ENCODE results near the gene OS9. TPM values are rescaled to one million over a fixed set of nuclear protein-coding genes. Genes with fewer than 3 reads are reported as not detected.

The OS9 gene
- total RNA-seq, 2 donors from 2014 or later, result 203 to 209 TPM

DNA sequence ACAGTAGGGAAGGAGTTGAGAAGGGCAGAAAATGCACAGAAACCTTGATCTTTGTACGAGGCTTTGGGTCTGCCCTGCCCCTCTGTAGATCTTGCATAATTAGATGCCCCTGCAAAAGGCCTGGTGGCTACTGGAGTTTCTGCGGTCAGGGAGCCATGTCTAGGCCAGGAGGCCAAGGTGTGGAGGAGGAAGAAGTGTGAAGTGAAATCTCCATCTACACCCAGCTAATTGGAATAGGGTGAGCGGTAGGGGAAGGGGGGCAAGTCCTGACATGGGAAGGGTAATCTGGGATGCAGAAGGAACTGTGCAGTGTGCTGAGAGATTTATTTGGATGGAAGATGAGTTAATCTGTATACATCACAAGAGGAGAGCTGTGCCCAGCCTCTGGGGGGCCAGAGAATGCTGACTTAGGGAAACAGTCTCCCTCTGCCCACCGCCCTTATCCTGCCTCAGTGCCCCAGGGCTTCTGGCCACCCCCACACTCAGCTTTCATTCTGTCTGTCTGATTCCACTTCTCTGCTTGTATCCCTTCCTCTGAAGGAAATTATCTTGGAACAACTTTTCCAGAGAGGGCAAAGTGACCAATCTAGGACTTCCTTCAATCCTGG is 67.6 kb downstream of the OS9 start:
- no peak for ATAC-seq
- Mint-ChIP-seq H3K27ac (no peak overlapping the region), H3K4me1 (ENCODE audit: low read depth in 2 of 2) (peaks cover 34 to 47% of the 10 kb centered on the region in 2 donors), H3K27me3 (peaks cover 9 to 17% of the 10 kb centered on the region in 2 donors), H3K36me3 (no peaks in the 10 kb centered on the region), H3K9me3 (no peaks in the 10 kb centered on the region), H3K4me3 (no peak overlapping the region)
- no peak for DNase-seq (ENCODE audit: low spot score)

DNA sequence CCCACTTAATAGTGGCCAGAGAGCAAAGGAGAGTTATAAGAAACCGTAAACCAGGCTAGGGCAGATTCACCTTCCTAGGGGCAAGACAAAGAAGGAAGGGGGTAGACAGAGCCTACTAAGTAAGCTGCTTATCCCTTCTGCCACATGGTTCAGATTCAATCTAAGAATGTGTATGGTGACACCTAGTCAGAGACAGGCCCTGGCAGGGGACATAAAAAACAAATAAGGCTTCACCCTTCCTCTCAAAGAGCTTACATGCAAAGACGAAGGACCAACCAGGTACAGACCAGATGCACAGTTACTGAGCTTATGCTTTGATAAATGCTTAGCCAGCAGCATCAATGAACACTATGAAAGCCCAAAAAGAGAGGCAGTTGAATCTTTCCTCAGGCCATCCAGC is 68.5 kb downstream of the OS9 start:
- ATAC-seq, result no peak
- Mint-ChIP-seq H3K36me3 (no peaks in the 10 kb centered on the region), H3K9me3 (no peaks in the 10 kb centered on the region), H3K4me3 (no peak overlapping the region), H3K27ac (no peak overlapping the region), H3K4me1 (ENCODE audit: low read depth in 2 of 2) (peaks cover 32 to 49% of the 10 kb centered on the region in 2 donors), H3K27me3 (peaks cover 12 to 21% of the 10 kb centered on the region in 2 donors)
- no peak for DNase-seq (ENCODE audit: low spot score)

DNA sequence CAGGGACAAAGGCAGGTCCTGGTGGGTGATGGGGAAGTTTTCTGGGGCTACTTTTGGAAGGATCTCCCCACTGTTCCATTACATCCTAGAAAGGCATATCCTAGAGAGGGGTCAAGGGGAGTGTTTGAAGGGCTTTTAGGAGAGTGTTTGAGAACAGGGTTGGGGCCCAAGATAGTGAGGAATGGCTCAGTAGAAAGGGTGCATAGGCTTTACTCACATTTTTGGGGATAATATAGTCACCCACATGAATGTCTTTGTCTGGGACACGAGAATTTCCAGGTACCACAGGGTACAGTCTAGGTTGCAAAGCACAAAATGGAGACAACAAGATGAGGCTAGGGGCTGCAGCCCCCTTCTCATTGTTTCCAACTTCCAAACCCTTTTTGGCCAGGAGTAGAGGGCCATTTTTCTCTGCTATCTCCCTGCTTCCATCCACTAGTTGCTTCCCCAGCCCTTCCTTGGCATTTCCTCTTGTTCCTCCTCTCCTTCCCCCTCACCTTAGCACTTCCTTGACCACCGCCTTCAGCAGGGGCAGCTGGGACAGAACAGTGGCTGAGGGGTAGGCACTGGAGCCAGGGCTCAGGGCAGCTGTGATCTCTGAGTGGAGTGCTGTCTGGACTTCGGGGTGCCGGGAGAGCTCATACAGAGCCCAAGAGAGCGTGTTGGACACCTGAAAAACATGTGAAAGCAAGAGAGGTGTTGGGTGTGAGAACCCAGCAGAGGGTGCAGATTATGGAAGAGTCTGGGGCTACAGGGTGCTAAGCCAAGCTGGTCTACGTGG is 70.1 kb downstream of the OS9 start:
- H3K36me3 Mint-ChIP-seq, result no peaks in the 10 kb centered on the region
- H3K9me3 Mint-ChIP-seq, result no peaks in the 10 kb centered on the region
- H3K4me3 Mint-ChIP-seq, result peak overlapping the region; percentile 84
- no peak overlapping the region for H3K27ac Mint-ChIP-seq
- ATAC-seq (no peak), DNase-seq (ENCODE audit: low spot score) (no peak)
- peaks cover 12 to 21% of the 10 kb centered on the region in 2 donors for H3K27me3 Mint-ChIP-seq
- peaks cover 28 to 46% of the 10 kb centered on the region in 2 donors for H3K4me1 Mint-ChIP-seq (ENCODE audit: low read depth in 2 of 2)

DNA sequence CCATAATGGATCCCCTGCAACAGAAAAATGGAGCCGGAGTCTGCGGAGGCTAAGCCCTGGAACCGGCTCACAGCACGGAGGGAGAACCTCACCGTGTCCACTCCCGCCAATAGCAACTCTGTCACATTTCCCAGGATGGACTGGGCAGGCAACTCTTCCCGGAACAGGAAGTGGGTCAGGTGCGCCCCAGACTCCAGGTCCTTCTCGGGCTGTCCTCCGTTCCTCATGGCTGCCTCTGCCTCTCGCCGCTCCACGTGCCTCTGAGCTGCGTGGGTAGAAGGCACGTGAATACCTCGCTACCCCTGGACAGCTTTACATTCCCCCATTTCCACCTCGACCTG is 70.7 kb downstream of the OS9 start:
- ATAC-seq (peak in 1 of 2 donors; percentile 6), DNase-seq (ENCODE audit: low spot score) (no peak)
- no peaks in the 10 kb centered on the region for H3K9me3 Mint-ChIP-seq
- peaks cover 28 to 44% of the 10 kb centered on the region in 2 donors for H3K4me1 Mint-ChIP-seq (ENCODE audit: low read depth in 2 of 2)
- H3K4me3 Mint-ChIP-seq, result peak overlapping the region; percentile 84
- peak overlapping the region in 1 of 2 donors; percentile 71 for H3K27ac Mint-ChIP-seq
- peaks cover 12 to 21% of the 10 kb centered on the region in 2 donors for H3K27me3 Mint-ChIP-seq
- no peaks in the 10 kb centered on the region for H3K36me3 Mint-ChIP-seq

DNA sequence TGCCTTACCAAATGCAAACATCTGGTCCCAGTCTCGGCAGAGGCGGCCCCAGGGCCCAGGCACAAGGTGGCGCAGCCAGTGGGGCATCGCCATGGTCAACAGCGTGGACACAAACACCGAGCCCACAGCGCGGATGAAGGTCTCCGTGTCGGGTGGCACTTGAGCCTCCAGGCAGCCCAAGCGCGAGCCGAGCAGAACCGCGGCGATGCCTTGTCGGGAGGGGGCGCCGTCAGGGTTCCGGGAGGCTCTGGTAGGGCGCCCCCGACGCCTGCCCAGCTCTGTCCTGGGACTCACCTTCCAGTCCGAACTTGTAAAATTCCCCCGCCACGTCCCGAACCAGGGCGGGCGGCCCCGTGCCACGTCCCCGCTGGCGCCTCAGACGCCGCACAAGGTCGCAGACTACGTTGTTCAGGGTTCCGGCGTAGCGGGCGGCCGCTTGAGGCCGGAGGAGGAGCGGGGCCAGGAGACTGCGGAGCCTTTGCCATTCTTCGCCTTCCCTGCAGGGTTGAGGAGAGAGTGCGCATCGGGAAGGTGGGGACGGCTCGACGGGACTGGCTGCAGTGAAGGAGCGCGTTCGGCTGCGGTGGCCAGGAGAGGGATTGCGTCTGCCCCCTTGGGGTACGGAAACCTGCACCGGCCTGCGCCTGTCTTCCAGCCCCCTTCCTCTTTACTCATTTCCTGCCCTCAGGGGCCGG is 71.2 kb downstream of the OS9 start:
- no peaks in the 10 kb centered on the region for H3K9me3 Mint-ChIP-seq
- ATAC-seq (peak; percentile 80 to 87), DNase-seq (ENCODE audit: low spot score) (peak; percentile 74)
- peak overlapping the region in 1 of 2 donors; percentile 71 for H3K27ac Mint-ChIP-seq
- H3K4me1 Mint-ChIP-seq (ENCODE audit: low read depth in 2 of 2), result peaks cover 33 to 46% of the 10 kb centered on the region in 2 donors
- H3K4me3 Mint-ChIP-seq, result peak overlapping the region; percentile 84
- H3K27me3 Mint-ChIP-seq, result peaks cover 12 to 21% of the 10 kb centered on the region in 2 donors
- H3K36me3 Mint-ChIP-seq, result no peaks in the 10 kb centered on the region

DNA sequence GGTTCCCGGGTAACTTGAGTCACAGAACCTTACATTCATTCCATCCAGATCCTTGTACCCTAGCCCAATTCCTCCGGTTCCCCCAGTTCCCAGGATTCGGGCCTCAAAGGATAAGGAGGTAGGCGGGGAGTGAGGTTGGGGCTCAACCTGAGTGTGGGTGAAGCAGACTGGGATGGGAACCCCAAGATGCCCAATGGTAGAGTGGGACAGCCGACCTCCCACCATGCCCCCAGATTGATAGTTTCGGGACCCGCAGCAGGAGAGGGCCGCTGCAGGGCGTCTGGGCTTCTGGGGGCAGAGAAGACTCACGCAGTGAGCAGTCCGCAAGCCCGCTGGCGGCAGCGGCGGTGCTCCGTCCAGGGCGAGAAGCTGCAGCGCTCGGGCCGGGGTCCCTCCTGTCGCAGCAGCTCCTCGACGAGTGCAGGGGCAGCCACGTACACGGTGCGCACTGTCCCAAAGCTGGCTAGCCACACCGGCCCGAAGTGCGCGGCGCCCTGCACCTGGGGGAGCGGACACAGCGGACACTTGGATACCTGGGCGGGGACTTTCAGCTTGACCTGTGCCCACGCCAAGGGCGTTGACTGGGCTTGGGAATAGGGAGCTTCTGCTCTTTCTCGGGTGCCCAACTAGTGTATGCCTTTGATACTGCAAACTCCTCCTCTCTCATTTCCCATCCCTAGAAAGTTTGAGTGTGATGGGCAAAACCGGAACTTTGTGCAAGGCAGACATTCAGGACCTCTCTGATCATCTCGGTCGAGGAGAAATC is 71.9 kb downstream of the OS9 start:
- H3K36me3 Mint-ChIP-seq, result no peaks in the 10 kb centered on the region
- H3K4me1 Mint-ChIP-seq (ENCODE audit: low read depth in 2 of 2), result peaks cover 40 to 51% of the 10 kb centered on the region in 2 donors
- peak; percentile 16 to 22 for ATAC-seq
- no peak for DNase-seq (ENCODE audit: low spot score)
- H3K27me3 Mint-ChIP-seq, result peaks cover 12 to 21% of the 10 kb centered on the region in 2 donors
- peak overlapping the region in 1 of 2 donors; percentile 71 for H3K27ac Mint-ChIP-seq
- H3K9me3 Mint-ChIP-seq, result no peaks in the 10 kb centered on the region
- peak overlapping the region; percentile 84 for H3K4me3 Mint-ChIP-seq

DNA sequence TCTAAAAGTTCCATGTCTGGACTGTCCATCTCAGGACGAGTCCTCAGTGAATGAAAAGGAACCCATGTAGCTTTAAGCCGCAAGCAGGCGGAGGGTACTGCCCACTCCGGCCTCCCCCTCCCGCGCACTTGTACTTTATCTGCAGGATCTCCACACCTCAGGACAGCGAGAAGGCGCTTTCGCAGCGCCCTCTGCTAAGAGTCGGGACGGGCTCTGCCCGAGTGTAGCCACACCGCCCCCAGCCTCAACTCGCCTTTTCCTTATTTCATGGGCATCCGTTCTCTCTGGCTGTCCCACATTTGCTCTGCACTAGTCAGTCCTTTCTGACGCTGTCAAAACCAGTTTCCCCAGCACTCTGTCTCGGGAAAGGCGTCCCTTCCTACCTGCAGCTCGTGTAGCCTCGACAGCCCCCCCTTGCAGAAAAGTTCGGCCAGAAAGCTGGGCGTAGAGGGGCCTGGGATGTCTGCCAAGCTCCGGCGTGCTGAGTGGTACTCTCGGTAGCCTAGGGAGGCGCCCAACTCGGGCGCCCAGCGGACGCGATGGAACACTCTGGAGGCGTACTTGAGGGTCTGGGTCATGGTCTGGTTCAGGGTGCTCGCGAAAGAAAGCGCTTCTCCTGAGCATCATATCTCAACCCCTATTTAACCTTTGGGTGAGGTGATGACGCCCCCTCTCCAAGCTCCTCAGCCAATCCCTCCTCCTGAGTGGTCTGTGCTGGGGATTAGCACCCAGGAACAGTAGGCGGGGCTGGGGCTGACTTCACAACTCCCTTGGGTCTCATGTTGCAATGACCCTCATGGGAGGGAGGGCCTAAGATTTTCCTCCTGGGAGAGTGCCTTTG is 72.8 kb downstream of the OS9 start, which contains the start of gene CYP27B1:
Gene CYP27B1 (minus strand): TSS at position 615 of the 841 bp plus-strand sequence. CDS start 37 bp downstream, at position 578.
- H3K36me3 Mint-ChIP-seq, result no peaks in the 10 kb centered on the region
- no peaks in the 10 kb centered on the region for H3K9me3 Mint-ChIP-seq
- peak within 1 kb of the TSS; percentile 74 for H3K4me3 Mint-ChIP-seq
- peaks cover 49 to 53% of the 10 kb centered on the region in 2 donors for H3K4me1 Mint-ChIP-seq (ENCODE audit: low read depth in 2 of 2)
- ATAC-seq (peak; percentile 37), DNase-seq (ENCODE audit: low spot score) (no peak)
- H3K27ac Mint-ChIP-seq, result peak within 1 kb of the TSS in 1 of 2 donors; percentile 70
- H3K27me3 Mint-ChIP-seq, result peaks cover 12 to 21% of the 10 kb centered on the region in 2 donors

DNA sequence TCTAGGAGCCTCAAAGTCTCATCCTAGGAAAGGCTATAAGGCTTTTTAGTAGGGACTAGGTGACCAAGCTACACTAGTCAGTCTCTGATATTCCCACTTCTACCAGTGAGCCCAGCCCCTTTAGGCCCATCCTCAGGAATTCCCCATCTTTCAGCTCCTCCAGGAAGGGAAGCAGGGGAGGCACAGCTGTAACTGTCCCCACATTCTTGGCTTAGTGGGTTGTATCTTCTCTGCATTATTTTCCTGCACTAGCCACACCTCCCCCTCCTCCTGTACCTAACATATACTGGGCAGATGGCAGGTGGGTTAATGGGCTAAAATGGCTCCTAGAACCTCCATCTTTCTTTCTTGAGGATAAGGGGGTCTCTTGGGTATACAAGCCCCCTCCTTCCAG is 73.4 kb downstream of the OS9 start:
- Mint-ChIP-seq H3K4me1 (ENCODE audit: low read depth in 2 of 2) (peaks cover 52 to 56% of the 10 kb centered on the region in 2 donors), H3K9me3 (no peaks in the 10 kb centered on the region), H3K27ac (no peak overlapping the region), H3K36me3 (no peaks in the 10 kb centered on the region), H3K4me3 (no peak overlapping the region), H3K27me3 (peaks cover 12 to 21% of the 10 kb centered on the region in 2 donors)
- no peak for DNase-seq (ENCODE audit: low spot score)
- ATAC-seq, result no peak

DNA sequence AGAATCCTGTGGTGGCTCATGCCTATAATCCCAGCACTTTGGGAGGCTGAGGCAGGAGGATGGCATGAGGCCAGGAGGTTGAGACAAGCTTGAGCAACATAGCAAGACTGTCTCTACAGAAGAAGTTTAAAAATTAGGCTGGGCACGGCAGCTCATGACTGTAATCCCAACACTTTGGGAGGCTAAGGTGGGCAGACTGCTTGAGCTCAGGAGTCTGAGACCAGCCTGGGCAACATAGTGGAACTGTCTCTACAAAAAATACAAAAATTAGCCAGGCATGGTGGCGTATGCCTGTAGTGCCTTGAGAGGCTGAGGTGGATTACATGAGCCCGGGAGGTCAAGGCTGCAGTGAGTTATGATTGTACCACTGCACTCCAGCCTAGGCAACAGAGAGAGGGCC is 73.9 kb downstream of the OS9 start:
- ATAC-seq (no peak), DNase-seq (ENCODE audit: low spot score) (no peak)
- no peak overlapping the region for H3K27ac Mint-ChIP-seq
- peaks cover 12 to 21% of the 10 kb centered on the region in 2 donors for H3K27me3 Mint-ChIP-seq
- no peak overlapping the region for H3K4me3 Mint-ChIP-seq
- peaks cover 55 to 58% of the 10 kb centered on the region in 2 donors for H3K4me1 Mint-ChIP-seq (ENCODE audit: low read depth in 2 of 2)
- H3K36me3 Mint-ChIP-seq, result no peaks in the 10 kb centered on the region
- H3K9me3 Mint-ChIP-seq, result no peaks in the 10 kb centered on the region

DNA sequence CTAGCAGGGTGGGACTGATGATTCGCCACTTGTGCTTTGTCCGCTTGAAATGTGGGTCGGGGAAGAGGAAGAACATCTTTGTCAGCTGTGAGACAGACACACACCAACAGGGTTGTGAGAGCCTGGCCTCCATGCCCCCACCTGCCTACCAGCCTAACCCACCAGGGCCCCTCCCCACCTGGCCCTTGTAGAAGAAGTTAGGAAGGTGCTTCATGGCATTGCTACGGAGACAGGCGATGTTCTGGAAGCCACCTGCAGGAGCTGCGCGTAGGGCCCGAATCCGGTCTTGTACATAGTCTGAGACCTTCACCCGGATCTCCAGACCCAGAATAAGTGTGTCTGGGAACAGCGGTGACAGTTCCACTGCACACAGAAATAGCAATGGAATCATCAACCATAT is 75.7 kb downstream of the OS9 start:
- no peak for DNase-seq (ENCODE audit: low spot score)
- Mint-ChIP-seq H3K27ac (peak overlapping the region in 1 of 2 donors; percentile 98), H3K4me1 (ENCODE audit: low read depth in 2 of 2) (peaks cover 50 to 51% of the 10 kb centered on the region in 2 donors), H3K36me3 (no peaks in the 10 kb centered on the region), H3K4me3 (peak overlapping the region; percentile 100), H3K27me3 (peaks cover 4 to 8% of the 10 kb centered on the region in 2 donors), H3K9me3 (no peaks in the 10 kb centered on the region)
- ATAC-seq, result no peak

DNA sequence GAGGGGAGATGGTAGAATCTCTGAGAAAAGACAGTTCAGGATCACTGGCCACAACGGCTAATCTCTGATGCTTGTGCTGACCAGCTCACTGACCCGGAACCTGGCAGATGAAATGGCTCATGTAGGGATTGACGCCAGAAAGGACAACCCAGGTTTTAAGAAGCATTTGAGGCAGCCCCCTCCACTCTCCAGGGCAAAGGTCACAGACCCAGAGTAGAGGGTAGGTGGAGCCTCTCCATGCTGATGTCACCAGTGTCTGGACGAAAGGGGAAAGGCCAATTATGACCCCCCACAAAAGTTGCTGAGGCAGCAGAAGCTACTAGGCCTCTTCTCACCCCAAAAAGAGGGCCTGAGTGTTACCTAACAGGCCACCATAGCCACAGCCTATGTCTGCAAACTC is 76.8 kb downstream of the OS9 start:
- DNase-seq (ENCODE audit: low spot score) (no peak), ATAC-seq (no peak)
- Mint-ChIP-seq H3K4me1 (ENCODE audit: low read depth in 2 of 2) (peaks cover 41 to 42% of the 10 kb centered on the region in 2 donors), H3K27me3 (peaks cover 4 to 8% of the 10 kb centered on the region in 2 donors), H3K4me3 (peak overlapping the region; percentile 100), H3K27ac (peak overlapping the region; percentile 96 to 98), H3K36me3 (no peaks in the 10 kb centered on the region), H3K9me3 (no peaks in the 10 kb centered on the region)
